Cardiac septum (tissue), 1 donor: Measurements from ENCODE around the gene PHLDB3. TPM values are rescaled to one million over a fixed set of nuclear protein-coding genes. Genes with fewer than 3 reads are reported as not detected.

Experiments
- DNase-seq: peaks from one replicate; pipeline ENCODE4 v3.0.0-alpha.2; 2020; ENCODE audit warnings: low spot score
- intact Hi-C: fragments of 100-400 bp; cut with DNase I; formaldehyde crosslinking; loops from one replicate; pipeline ENCODE4 v1.14.0; 2022
- total RNA-seq: library from RNA; stranded (reverse); fragmentation: NEBNext Ultra II Directional; extraction: Animal tissue kit (Norgen Biotek cat#: 25700); gene quantifications from one replicate; pipeline ENCODE4 v1.2.1, GENCODE V29; 2021
- donor health status: DM: no; HTN: no; CAD: no.

PHLDB3 gene
- total RNA-seq, 1 donor from 2014 or later, result 7.3 TPM

- DNase-seq, result peak; percentile 97
- intact Hi-C loops, result loop anchor here (2.0 to 5.0 kb wide), 2 partner anchors 29 to 41 kb away; no protein-coding TSS in a partner anchor
These were observed 783 bp downstream of the PHLDB3 start for GRCh38 chr19:43503501-43504425.

- no peak for DNase-seq
- intact Hi-C loops, result loop anchor here (5.0 kb wide), 1 partner anchor 40 kb away; no protein-coding TSS in a partner anchor
These were observed 2.0 kb downstream of the PHLDB3 start for GRCh38 chr19:43502419-43502976.

- DNase-seq, result no peak
- intact Hi-C loops, result loop anchor here (5.0 kb wide), 1 partner anchor 40 kb away; no protein-coding TSS in a partner anchor
These were observed 2.7 kb downstream of the PHLDB3 start for GRCh38 chr19:43501661-43502418.

- intact Hi-C loops, result no loop called here
- no peak for DNase-seq
These were observed 5.5 kb downstream of the PHLDB3 start for GRCh38 chr19:43499042-43499441.

GRCh38 chr19:43498233-43498842, 6.2 kb downstream of the PHLDB3 start:
- intact Hi-C loops, result no loop called here
- no peak for DNase-seq

GRCh38 chr19:43496960-43497359, 7.6 kb downstream of the PHLDB3 start:
- DNase-seq, result no peak
- intact Hi-C loops, result no loop called here

GRCh38 chr19:43495082-43495481, 9.5 kb downstream of the PHLDB3 start:
- DNase-seq, result no peak
- intact Hi-C loops, result no loop called here

GRCh38 chr19:43490759-43491158, 13.8 kb downstream of the PHLDB3 start:
- intact Hi-C loops, result no loop called here
- DNase-seq, result no peak

- intact Hi-C loops, result no loop called here
- no peak for DNase-seq
These were observed 14.5 kb downstream of the PHLDB3 start for GRCh38 chr19:43489979-43490599.

GRCh38 chr19:43489310-43489709, 15.2 kb downstream of the PHLDB3 start:
- intact Hi-C loops, result no loop called here
- no peak for DNase-seq

GRCh38 chr19:43488179-43488578, 16.4 kb downstream of the PHLDB3 start:
- intact Hi-C loops, result no loop called here
- DNase-seq, result no peak

GRCh38 chr19:43486412-43486811, 18.1 kb downstream of the PHLDB3 start:
- intact Hi-C loops, result no loop called here
- no peak for DNase-seq

- no peak for DNase-seq
These were observed 18.6 kb downstream of the PHLDB3 start for GRCh38 chr19:43485951-43486350.

GRCh38 chr19:43483281-43483680, 21.3 kb downstream of the PHLDB3 start:
- intact Hi-C loops, result no loop called here

More at GRCh38 chr19:43485951-43486350, 18.6 kb downstream of the PHLDB3 start:
- intact Hi-C loops, result no loop called here

GRCh38 chr19:43482193-43482592, 22.4 kb downstream of the PHLDB3 start:
- intact Hi-C loops, result no loop called here
- DNase-seq, result no peak

More at GRCh38 chr19:43483281-43483680, 21.3 kb downstream of the PHLDB3 start:
- DNase-seq, result no peak

GRCh38 chr19:43481701-43482100, 22.8 kb downstream of the PHLDB3 start:
- no peak for DNase-seq
- intact Hi-C loops, result no loop called here

GRCh38 chr19:43480574-43480973, 24.0 kb downstream of the PHLDB3 start:
- DNase-seq, result no peak

GRCh38 chr19:43479961-43480561, 24.5 kb downstream of the PHLDB3 start:
- DNase-seq, result no peak
- intact Hi-C loops, result no loop called here

More at GRCh38 chr19:43480574-43480973, 24.0 kb downstream of the PHLDB3 start:
- intact Hi-C loops, result no loop called here

GRCh38 chr19:43479226-43479625, 25.3 kb downstream of the PHLDB3 start:
- no peak for DNase-seq
- intact Hi-C loops, result no loop called here
